Caki2 (cell line): ENCODE measurements around the gene HERPUD2. TPM values are rescaled to one million over a fixed set of nuclear protein-coding genes. Genes with fewer than 3 reads are reported as not detected.

Source experiments
- DNase-seq: peaks from one replicate; pipeline ENCODE4 v3.0.0-alpha.2; 2015; ENCODE audit warnings: low read depth
- in situ Hi-C: cut with HindIII; loops from 2 replicates; pipeline ENCODE4 v1.10.0; 2016; ENCODE audit warnings: low sequenced_read_pairs, low pct_unique_long_range_greater_than_20kb, mixed read lengths
- total RNA-seq: library from RNA; depleted of rRNA; stranded (reverse); fragments of >200 nt; shearing (Covaris generic); gene quantifications from 2 replicates; pipeline ENCODE4 v1.2.3, GENCODE V29; 2014; ENCODE audit warnings: low replicate concordance; rRNA removed

HERPUD2 gene, protein sequence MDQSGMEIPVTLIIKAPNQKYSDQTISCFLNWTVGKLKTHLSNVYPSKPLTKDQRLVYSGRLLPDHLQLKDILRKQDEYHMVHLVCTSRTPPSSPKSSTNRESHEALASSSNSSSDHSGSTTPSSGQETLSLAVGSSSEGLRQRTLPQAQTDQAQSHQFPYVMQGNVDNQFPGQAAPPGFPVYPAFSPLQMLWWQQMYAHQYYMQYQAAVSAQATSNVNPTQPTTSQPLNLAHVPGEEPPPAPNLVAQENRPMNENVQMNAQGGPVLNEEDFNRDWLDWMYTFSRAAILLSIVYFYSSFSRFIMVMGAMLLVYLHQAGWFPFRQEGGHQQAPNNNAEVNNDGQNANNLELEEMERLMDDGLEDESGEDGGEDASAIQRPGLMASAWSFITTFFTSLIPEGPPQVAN
- 10.0 and 46.8 TPM in 2 replicates for total RNA-seq

DNA sequence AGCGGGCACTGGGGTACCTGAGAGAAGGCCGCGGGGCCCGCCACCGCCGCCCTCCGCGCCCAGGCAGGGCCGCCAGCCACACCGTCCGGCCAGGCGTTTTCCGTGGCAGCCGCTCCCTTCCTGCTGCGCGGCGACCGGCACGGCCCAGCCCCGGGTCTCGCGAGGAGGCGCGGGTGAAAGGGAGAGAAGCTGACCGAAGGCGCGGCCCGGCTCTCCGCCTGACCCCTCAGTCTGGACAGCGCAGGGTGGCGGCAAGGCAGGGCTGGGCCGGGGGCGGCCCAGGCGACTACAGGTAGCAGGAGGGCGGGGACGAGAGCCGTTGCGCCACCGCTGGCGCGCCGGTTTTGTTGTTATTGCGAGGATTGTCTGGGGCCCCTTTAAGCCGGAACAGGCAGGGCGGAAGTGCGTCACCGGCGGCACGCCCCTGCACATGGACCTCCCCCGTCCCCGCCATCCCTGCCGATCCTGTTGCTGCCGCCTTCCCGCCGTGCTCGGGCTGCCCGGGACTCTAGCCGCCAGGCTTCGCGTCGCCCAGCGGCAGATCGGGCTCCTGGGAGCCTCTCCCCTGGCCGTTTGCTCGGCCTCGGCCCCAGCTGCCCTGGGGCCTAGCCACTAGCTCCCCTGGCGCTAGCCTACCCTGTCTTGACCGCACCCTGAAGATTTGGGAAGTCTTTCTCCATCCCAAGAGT, at the start of gene HERPUD2:
HERPUD2 (minus strand) TSS at position 352 of the 689 bp plus-strand sequence. CDS start 805 bp downstream, outside the sequence.
- in situ Hi-C loops = no loop called here
- DNase-seq = peak; percentile 97

DNA sequence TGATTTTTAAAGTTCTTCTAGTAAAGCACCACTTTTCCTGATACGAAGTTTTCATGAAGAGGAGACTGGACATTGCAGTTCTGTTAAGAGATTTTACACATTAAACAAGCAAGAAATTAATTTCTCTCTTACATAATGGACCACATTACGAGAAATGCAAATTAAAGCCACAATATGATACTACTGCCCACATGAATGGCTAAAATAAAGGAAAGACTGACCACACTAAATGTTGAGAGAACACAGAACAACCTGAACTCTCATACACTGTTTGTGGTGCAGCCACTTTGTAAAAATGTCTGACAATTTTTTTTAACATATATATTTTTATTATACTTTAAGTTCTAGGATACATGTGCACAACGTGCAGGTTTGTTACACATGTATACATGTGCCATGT, 44.0 kb upstream of the HERPUD2 start:
- in situ Hi-C loops = no loop called here

DNA sequence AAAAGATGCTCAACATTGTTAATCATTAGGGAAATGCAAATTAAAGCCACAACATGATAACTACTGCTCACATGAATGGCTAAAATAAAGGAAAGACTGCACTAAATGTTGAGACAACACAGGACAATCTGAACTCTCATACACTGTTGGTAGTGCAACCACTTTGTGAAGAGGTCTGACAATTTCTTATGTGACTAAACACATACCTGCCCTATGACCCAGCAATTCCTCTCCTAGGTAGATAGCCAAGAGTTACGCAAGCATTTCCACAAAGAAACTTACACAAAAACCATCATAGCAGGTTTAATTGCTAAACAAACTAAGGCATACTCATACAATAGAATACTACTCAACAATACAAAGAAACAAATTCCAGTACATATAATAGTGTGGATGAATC, 41.8 kb upstream of the HERPUD2 start:
- in situ Hi-C loops = no loop called here
- no peak for DNase-seq

More for the DNA sequence above, 44.0 kb upstream of the HERPUD2 start:
- no peak for DNase-seq

DNA sequence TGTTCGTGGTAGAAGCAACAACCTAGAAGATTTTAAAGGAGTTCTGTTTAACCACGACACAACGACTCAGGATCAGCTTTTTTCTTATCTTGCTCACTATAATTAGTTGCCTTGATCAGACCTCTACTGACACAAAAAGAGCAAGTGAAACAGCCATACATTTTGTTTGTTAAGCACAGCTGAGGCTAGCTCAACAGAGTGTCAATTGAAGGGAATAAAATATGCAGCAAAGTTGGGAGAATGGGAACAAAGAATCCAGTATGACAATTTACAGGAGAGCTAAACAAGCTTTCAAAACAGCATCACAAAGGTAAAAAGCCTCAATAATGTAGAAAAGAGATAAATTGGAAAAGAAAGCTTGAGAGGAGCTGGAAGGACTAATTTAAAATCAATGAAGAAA, 40.5 kb upstream of the HERPUD2 start:
- in situ Hi-C loops = no loop called here
- DNase-seq = no peak

DNA sequence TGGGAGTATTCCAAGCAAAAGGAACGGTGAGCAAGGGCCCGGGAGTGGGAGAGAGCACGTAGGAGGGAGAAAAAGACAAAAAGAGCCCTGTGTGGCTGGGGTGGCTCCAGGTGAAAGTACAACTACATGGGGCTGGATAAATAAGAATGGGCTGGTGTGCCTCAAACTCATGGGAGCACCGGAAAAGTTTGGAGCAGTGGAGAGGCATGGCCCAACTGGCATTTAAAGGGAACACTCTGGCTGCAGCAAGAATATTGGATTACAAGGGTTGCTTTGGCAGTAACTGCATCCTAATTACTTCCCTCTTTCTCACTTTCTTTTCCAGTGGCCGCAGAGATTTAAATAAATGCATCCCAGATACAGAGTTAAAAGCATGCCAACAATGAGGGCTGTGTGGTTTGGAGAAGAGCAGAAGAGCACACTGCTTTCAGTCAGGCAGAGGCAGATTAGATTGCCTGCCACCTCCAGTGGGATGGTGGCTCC, 39.1 kb upstream of the HERPUD2 start:
- DNase-seq = no peak
- in situ Hi-C loops = no loop called here

DNA sequence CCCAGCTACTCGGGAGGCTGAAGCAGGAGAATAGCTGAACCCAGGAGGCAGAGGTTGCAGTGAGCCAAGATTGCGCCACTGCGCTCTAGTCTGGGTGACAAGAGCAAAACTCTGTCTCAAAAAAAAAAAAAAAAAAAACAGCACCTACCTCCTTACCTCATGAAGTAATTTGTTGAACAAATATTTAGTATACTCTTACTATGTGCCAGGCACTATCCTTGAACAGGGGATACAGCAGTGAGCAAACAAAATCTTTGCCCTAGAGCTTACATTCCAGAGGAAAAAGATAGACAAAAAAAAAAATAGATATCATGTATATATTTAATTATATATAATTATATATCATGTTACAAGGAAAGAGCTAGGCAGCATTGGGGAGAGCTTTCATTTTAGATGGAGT, 36.4 kb upstream of the HERPUD2 start:
- in situ Hi-C loops = no loop called here

DNA sequence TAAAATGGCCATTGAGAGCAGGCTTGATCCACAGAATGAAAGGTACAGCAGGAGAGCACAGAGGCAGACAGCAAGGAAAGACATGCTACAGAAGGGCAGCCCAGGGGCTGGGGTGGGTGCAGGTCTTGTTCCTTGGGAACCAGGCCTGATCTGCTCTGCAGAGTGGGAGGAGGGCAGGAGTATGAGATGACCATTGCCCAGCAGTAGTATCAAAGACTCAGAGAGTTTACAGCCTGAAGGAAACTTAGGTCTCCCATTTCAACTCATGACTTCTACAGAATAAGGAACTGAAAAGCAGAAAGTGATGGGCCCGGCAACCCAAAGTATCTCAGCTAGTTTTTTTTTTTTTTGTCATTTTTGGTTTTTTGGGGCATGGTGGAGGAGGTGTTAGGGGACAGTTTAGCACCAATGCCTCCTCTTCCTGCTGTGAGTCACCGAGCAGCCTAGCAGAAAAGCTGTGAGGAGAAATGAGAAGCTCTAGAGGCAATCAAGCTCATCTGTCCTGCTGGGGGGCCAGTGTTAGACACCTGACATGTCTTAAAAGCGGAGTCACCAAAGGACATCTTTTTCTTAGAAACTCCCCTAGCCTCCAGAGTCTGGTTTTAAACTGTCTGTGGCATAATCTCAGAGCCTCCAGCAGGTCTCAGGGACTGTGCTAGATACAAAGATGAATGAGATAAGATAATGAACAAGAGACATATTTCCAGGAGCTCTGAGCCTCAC, 34.3 kb upstream of the HERPUD2 start:
- in situ Hi-C loops = no loop called here

More for the DNA sequence above, 36.4 kb upstream of the HERPUD2 start:
- DNase-seq = no peak

DNA sequence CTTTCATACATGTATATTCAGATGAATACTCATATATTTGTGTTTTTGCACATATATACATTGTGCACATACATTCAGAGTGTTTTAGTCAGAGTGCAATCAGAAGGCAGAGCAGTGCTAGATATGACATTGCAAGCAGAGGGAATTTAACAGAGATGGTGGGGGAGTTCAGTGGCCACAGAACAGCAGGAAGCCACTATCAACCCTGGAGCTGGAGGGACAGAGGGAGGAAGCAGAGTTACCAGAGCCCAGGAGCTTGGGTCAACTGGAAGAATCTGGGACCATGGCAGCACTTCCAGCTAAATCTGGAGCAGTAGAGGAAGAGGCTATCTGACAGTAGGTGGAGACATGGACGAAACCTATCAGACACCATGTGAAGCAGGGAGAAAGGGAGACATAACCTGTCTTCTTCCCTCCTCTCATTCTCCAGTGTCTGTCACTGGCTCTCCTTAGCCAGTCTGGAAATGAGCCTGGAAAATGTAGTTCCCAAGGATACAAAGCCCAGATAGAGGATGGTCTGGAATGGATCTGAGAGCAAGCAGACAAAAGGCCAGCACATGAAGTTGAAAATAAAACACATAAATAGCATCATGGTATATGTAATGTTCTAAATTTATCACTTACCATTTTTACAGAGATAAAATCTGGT, 33.6 kb upstream of the HERPUD2 start:
- in situ Hi-C loops = no loop called here
- no peak for DNase-seq

More for the DNA sequence above, 34.3 kb upstream of the HERPUD2 start:
- no peak for DNase-seq

DNA sequence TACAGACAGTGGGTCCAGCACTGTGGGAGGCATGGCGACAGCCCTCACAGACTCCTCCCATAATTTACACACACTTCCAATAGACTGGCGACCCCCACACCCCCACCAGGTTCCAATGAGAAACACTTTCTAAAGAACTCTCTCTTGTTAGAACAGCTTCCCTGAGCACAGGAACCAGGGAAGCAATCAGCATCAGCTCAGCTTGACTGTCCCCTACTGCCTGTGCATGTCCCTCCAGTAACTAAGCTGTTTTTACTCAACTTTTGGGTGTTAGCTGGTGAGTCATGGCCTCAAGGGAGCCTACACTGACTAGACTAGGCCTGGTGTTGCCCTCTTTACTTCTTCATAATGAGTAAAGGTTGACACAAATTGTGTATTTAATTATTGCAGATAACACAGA, 32.6 kb upstream of the HERPUD2 start:
- DNase-seq = no peak
- in situ Hi-C loops = no loop called here

DNA sequence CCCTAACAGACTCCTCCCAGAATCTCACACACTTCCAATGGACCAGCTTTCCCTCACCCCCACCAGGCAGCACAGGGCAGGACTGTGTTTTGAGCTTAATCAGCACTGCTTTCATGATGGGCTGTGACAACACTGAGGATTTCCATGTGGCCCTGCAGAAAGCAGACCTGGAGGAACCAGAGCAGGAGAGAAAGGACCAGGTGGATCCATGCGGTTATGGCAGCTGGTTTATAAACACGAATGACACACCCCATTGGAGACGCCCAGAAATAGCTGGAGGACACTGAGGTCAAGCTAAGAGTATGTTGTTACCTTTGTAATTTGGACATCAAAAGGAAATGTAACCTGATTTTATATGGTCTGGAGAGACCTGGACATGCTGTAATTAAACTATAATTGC, 31.7 kb upstream of the HERPUD2 start:
- in situ Hi-C loops = no loop called here
- no peak for DNase-seq

DNA sequence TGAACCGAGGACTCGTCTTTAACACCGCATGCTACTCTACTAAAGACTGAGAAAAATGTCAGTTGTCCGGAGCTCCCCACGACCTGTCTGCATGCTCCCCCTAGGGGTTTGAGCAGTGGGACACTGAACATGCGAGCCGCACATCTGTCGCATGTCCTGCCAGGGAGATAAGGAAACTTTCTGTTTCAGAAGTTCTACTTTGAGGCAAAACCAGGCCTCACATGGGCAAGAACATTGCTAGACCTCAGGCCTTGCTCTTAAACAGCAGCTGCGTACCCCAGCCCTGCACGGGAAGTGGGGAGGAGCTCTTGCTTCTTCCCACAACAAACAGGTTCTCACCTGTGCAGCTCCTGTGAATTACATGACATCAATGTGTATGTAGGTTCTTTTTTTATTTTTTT, 30.3 kb upstream of the HERPUD2 start:
- in situ Hi-C loops = no loop called here
- DNase-seq = no peak

DNA sequence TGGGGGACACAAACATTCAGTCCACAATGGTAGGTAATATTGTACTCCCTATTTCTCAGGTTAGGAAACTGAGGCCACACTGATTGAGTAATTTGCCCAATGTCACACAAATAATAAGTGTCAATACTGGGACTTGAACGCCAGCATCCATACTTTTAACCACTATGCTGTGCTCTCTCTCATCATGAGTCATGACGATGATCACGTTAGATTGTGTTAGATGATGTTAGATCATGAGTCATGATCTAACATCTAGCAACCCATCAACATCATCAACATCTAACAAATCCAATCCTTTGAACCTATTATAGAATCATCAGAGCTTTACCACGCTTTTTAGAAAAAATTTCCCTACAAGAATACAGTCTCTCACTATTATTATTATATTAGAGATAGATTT, 28.1 kb upstream of the HERPUD2 start:
- no peak for DNase-seq
- in situ Hi-C loops = no loop called here

DNA sequence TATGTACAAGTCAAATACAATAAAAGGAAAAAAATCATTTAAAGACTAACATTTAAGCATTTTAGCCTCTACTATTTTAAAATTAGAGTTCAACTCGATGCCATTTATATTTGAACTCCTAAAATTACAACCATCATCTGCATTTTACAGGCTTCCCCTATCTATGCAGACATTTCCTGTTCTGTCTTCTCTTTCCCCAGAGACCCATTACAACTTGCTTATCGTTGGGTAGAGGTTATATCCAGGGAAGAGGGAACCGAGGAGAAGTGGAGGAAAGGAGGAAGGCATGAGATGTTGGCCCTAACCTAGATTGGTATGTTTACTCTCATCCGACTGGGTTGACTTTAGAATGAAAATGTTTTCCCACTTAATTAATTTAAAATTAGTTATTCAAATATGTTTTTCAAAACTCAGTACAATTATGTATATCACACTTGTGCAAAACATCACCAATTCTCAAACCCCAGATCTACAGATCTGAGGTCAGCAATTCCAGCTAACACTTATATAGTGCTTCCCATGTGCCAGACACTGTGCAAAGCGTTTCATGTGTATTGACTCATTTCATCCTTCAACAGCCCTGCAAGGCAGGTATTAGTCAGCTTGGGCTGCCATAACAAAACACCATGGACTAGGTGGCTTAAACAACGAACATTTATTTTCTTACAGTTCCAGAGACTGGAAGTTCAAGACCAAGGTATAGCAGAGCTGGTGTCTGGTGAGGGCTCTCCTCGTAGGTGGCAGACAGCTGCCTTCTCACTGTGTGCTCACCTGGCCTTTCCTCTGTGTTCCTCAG, 27.3 kb upstream of the HERPUD2 start:
- in situ Hi-C loops = no loop called here
- DNase-seq = no peak

DNA sequence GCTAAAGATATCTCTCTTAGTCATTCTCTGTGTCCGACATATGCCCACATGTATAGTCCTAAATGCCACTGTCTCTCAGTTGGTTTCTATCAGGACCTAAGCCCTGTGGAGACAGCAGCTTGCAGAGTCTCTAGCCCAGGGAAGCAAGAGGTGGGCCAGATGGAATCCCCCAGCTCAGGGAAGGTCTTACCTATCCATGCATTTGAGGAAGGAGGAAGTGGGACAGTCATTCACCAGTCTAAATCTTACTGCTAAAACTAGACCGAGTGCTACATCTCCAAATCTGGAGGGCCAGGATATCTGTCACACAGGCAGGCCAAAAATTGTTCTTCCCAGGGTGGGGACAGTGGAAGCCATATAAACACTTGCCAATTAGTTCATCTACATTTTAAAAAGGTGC, 26.4 kb upstream of the HERPUD2 start:
- in situ Hi-C loops = no loop called here
- no peak for DNase-seq

DNA sequence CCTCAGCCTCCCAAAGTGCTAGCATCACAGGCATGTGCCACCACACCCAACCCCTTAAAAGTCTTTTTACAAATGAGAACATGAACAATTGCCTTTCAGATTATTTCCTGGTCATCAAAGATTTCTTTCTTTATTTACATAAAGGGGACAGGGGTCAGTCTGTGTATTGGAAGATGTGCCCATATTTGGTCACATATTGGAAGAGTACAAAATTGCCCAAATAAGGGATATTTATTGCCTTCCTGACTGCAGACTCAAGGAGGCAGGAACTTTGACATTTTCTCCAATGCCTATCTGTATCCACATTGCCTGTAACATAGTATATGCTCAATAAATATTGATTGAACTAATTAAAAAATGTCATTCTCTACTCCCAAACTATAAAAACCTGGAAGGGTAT, 25.9 kb upstream of the HERPUD2 start:
- in situ Hi-C loops = no loop called here

DNA sequence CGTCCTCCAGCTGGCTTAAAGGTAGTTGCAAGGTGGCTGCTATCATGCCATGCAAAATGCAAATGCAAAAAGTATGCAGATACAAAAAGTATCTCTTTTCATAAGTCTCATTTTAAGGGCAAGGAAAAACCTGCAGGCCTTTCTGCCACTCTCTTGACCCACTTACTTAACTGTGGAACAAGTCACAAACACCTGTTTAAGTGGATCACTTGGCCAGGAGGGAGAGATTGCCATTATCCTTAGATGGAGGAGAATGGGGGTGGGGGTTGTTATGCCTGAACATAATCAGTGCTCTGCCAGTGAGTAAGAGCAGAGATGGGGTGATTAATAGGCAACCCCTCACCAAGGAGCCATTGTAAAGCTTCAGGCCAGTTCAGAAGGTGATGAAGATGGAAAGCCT, 25.1 kb upstream of the HERPUD2 start:
- DNase-seq = no peak
- in situ Hi-C loops = no loop called here

More for the DNA sequence above, 25.9 kb upstream of the HERPUD2 start:
- no peak for DNase-seq

DNA sequence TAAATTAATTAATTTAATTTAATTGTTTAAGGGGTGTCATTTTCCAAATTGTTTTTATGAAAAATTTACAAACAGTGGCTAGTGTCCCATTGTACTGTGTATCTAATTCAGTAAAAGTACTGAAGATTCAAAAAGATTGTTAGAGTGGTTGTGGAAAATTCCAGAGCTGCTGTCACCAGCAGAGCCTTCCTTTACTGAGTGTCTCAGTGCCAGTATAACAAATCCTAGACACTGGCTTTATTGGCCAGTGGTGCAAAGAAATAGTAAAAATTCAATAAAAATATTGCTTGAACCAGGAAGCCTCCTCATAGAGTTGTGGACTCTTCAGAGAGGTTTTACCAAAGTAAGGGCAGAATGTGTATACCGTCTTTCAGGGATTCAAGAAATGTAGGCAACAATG, 23.1 kb upstream of the HERPUD2 start:
- no peak for DNase-seq
- in situ Hi-C loops = no loop called here

DNA sequence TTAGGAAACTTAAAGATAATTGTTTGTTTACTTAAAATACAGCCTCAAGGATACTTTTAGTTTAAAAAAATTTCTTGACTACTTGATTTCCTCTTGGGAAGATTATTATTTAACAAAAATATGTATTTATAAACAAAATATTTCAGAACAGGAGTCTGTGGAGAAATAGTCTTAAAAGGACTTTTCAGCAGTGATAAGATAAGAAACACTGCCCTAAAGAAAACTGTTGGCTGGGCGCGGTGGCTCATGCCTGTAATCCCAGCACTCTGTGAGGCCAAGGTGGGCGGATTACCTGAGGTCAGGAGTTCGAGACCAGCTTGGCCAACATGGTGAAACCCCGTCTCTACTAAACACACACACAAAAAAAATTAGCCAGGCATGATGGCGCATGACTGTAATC, 22.6 kb upstream of the HERPUD2 start:
- in situ Hi-C loops = no loop called here
- no peak for DNase-seq
